PC-9 (cell line): ENCODE data around the gene NAXD.

Experiments used
- EZH2 ChIP-seq: fragments of 200-600 bp; sonication (generic); IDR thresholded peaks from 2 replicates; pipeline ENCODE4 v1.8.0; 2017; ENCODE audit warnings: antibody characterized with exemption, low read depth
- TF ChIP-seq, protein P1 (sequence below): fragments of 200-600 bp; sonication (generic); conservative IDR thresholded peaks from 2 replicates; pipeline ENCODE4 v1.6.1; 2017; ENCODE audit warnings: mixed run types, antibody characterized with exemption, mild to moderate bottlenecking, moderate library complexity

GRCh38 chr13:110651726-110652230 is 36.4 kb downstream of the NAXD start:
- TF ChIP-seq, protein P1, sequence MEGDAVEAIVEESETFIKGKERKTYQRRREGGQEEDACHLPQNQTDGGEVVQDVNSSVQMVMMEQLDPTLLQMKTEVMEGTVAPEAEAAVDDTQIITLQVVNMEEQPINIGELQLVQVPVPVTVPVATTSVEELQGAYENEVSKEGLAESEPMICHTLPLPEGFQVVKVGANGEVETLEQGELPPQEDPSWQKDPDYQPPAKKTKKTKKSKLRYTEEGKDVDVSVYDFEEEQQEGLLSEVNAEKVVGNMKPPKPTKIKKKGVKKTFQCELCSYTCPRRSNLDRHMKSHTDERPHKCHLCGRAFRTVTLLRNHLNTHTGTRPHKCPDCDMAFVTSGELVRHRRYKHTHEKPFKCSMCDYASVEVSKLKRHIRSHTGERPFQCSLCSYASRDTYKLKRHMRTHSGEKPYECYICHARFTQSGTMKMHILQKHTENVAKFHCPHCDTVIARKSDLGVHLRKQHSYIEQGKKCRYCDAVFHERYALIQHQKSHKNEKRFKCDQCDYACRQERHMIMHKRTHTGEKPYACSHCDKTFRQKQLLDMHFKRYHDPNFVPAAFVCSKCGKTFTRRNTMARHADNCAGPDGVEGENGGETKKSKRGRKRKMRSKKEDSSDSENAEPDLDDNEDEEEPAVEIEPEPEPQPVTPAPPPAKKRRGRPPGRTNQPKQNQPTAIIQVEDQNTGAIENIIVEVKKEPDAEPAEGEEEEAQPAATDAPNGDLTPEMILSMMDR = no peak
- TF ChIP-seq EZH2 = no peak
